GM19193 (cell line): Measurements from ENCODE around the gene ITGAV.

ENCODE experiments used
- POLR2A ChIP-seq: IDR thresholded peaks from 4 replicates; pipeline ENCODE4 v1.6.1; 2011; ENCODE audit not compliant: insufficient read depth, insufficient read length; ENCODE audit errors: extremely low read depth

ITGAV gene

DNA sequence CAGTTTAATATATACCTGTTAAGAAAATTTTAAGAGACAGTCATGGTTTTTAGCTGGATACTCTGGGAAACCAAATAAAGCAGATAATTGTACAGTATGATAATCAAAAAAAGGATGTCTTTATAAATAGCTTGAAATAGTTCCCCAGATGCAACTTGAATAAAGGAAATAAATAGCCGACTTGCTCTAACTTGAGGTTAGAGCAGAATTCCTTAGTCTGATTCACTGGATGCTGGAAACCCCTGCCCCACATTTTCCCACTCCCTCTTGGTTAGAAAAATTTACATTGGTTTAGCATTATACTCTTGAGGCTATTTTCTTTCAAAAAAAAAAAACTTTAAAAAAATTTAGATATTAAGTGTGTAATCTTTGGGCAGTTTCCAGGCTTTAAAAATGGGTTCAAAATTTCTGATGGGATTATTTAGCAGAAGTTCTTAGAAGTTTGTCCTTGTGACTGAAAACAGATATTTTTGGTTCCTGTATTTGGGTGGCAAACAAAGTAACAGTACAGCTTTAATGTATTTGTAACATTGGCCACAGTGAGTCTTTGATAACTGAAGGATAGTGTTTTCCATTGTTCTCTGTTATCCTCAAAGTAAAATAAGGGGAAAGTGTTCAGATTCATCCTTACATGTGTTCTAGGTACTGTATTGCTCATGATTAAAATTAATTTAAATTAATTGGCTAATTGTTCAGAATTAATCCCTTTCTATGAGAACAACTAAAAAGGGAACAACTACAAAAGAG lies 39.6 kb downstream of the ITGAV start:
- no peak for TF ChIP-seq POLR2A

DNA sequence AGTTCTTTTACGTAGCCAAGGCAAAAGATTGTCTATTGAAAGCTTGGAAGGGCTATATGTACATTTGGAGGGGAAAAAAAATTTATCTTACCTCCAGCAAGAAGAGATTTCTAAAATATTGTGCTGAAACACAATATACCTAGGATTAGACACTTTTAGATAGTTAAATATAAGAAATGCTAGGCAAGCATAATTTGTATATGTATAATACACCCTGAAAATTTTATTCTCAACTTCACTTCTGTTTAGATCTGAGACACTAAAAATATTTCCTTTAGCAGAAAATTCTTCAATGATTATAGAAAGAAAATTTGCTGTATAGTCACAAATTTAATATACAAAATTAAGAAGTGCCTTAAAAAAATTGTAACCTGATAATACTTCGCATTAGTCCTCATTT lies 42.6 kb downstream of the ITGAV start:
- no peak for TF ChIP-seq POLR2A

DNA sequence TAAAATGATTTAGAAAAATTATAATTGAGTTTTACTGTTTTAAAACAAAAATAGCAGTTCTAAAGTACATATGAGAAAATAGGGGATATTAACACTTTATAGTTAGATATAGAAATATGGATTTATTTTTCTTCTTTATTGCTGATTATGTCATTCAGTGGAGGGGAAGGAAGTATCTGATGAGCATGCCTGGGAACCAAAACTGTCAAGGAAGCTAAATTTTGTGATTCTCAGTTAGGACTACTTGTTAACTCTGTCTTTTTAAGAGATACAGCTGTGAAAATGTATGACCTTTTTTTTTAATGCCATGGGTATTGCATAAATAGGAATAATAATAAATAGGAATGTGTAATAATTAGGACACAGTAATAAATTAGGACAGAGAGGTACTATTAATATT lies 44.8 kb downstream of the ITGAV start:
- no peak for TF ChIP-seq POLR2A

DNA sequence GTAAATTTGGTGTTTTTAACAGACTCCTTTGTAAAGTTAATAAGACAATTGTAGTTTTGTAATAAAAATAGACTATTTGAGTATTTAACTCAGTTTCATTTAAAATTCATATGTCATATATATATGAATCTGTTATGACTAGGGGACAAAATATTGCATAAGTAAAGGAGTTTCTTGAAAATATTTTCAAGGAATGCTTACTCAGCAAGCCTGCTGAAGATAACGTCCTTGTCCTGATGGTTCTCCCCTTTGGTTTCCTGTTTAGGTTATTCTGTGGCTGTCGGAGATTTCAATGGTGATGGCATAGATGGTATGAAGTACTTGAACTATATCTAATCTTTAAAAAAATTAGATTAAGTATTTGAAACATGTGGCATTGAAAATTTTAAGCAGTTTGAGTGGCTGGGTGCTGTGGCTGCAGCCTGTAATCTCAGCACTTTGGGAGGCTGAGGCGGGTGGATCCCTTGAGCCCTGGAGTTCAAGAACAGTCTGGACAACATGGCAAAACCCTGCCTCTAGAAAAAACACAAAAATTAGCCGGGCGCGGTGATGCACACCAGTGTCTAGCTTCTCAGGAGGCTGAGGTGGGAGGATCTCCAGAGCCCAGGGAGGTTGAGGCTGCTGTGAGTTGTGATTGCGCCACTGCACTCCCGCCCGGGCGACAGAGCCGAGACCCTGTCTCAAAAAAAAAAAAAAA lies 47.1 kb downstream of the ITGAV start:
- TF ChIP-seq POLR2A, result no peak

DNA sequence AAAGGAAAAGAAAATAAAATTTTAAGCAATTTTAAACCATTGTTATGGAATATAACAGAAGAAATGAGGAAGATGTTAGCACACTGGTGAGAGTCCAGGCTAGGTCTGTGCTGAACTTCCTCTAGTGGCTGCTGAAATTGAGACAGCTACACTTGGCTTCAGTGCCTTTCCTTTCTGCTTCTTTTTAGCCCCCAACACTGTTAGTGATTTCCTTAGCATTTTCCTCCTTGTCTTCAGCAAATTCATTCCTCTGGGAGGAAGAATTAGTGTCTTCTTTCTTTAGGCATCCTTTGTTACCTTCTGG lies 47.6 kb downstream of the ITGAV start:
- TF ChIP-seq POLR2A, result no peak

DNA sequence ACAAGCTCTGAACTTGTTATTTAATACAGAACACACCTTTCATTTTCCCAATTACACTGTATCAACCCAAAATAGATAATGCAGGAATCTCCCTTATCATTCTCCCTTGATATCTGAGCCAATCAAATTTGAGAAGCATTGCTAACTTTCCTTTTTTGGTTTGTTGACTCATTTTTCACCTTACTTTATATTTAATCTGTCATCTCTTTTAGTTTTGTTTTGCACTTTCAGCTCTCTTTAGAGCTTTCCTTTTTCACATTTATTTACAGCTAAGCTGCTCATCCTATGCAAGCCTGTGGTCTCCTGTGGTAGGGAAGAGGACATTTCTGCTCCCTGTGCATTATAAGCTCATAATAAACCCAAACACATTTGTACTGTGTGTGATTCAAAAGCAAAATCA lies 50.1 kb downstream of the ITGAV start:
- TF ChIP-seq POLR2A, result no peak

- no peak for TF ChIP-seq POLR2A
Observed at GRCh38 chr2:186641132-186641806, 51.4 kb downstream of the ITGAV start.

GRCh38 chr2:186641807-186642321 lies 52.0 kb downstream of the ITGAV start:
- TF ChIP-seq POLR2A, result no peak

DNA sequence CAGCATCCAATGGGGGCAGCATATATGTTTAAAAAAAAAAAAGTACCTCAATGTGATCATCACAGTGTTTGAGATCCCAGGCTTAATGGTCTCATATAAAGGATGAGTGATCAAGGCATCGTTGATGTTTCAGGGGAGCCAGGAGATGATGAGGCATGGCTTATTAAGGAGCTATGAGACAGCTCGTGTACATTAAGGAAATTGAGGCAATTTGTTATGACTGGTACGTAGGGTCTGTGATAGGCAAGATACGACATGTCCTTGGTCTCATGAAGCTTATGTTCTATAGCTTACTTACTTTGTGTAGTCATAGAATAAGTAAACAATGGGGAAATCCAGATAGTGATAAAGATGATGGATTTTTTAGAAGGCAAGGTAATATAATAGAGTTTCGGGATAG lies 54.9 kb downstream of the ITGAV start:
- TF ChIP-seq POLR2A, result no peak

GRCh38 chr2:186645999-186646398 lies 56.1 kb downstream of the ITGAV start:
- TF ChIP-seq POLR2A, result no peak

DNA sequence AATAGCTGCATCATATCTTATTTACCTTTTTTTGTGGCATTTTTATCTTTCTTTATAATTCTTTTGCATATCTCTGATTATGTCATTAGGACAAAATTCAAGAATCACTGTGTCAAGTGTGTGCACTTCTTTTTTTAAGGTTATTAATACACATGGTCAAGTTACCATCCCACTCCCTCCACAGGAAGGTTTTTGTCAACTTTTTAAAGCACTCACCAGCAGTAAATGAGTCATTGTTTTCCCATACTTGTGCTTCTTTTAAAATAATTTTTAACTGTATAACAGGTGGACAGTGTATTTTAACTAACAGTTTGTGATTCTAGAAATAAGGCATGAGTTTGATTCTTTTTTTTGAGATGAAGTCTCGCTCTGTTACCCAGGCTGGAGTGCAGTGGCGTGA lies 58.3 kb downstream of the ITGAV start:
- no peak for TF ChIP-seq POLR2A

DNA sequence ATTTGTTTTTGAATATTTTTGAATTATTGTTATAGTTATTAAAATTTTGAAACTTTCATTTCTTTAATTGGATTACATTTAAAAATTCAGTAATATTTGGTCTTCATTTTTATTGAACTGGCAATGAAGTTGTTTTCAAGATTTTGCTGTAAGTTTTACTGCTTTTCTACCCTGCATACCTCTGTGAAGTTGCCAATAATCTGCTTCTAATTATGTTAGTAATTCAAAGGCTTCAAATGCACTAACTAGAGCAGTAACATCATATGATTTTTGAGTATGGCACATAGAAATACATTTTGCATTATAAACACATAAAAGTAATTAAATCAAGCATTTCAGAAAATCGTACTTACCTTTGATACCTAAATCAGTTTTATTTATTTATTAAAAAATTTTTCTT lies 63.7 kb downstream of the ITGAV start:
- no peak for TF ChIP-seq POLR2A

GRCh38 chr2:186659383-186659782 lies 69.5 kb downstream of the ITGAV start:
- no peak for TF ChIP-seq POLR2A

GRCh38 chr2:186664385-186665043 lies 74.7 kb downstream of the ITGAV start:
- no peak for TF ChIP-seq POLR2A

GRCh38 chr2:186669146-186669545 lies 79.3 kb downstream of the ITGAV start:
- TF ChIP-seq POLR2A, result no peak
